Ectodermal cell (in vitro differentiated cells): Measurements from ENCODE around the gene LAMB1.
"Not testable (repeated sequence)": the region's sequence is repeated elsewhere in the genome, so short reads cannot be mapped to it uniquely, and the experiment has no call there.

Source experiments
- H3K27ac ChIP-seq: 2 replicates; pipeline ENCODE4 v1.7.0; 2013; ENCODE audit warnings: mild to moderate bottlenecking, low read depth, low read length; ENCODE audit not compliant: insufficient read depth, poor library complexity, severe bottlenecking
- H3K27me3 ChIP-seq: 2 replicates; pipeline ENCODE4 v1.7.0; 2013; ENCODE audit warnings: mild to moderate bottlenecking, low read length; ENCODE audit not compliant: insufficient read depth, control insufficient read depth, poor library complexity, severe bottlenecking
- H3K36me3 ChIP-seq: one replicate; pipeline ENCODE4 v1.7.0; 2013; ENCODE audit warnings: low read length; ENCODE audit not compliant: control insufficient read depth, insufficient read depth
- H3K4me1 ChIP-seq: one replicate; pipeline ENCODE4 v1.7.0; 2013; ENCODE audit warnings: low read length; ENCODE audit not compliant: control insufficient read depth, insufficient read depth
- H3K4me3 ChIP-seq: 2 replicates; pipeline ENCODE4 v1.7.0; 2013; ENCODE audit warnings: low read depth, low read length, control low read depth; ENCODE audit not compliant: insufficient read depth
- H3K9me3 ChIP-seq: 2 replicates; pipeline ENCODE4 v1.7.0; 2013; ENCODE audit warnings: mild to moderate bottlenecking, low read length, moderate library complexity; ENCODE audit not compliant: control insufficient read depth
- WGBS, 2 experiments: methylation state at CpG; one replicate each; pipeline ENCODE4 v1.1.7; 2013; ENCODE audit warnings: missing lambda C conversion rate in 2 of 2; 5-methylcytosine and 5-hydroxymethylcytosine counted together

The LAMB1 gene

DNA sequence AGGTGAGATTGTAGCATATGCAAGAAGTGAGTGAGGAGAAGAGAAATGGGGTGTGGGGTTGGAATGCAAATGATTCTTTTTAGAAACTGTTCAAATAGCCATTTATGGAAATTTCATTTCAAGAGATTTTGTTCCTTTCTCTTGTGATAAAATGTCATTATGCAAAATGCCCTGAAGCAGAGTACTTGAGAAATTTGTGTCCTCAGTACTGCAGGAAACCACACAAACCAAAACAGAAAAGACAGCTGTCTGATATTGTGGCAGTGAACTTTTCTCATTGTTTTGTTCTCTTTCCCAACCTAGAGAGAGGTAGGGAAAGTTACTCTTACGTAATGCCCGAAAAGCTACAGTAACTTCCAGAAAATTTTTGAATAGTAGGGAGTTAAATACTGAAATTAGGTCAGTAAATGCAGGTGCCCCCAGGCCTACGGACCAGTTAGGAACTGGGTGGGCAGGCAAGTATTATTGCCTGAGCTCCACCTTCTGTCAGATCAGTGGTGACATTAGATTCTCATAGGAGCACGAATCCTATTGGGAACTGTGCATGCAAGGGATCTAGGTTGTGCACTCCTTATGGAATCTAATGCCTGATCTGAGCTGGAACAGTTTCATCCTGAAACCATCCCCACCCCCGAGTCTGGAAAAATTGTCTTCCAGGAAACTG is 78.0 kb downstream of the LAMB1 start:
- H3K27ac ChIP-seq: no peak overlapping the region
- WGBS, 2 experiments: 93 to 97% methylated on average over 5 of the region's 5 CpGs
- H3K4me1 ChIP-seq: no peaks in the 10 kb centered on the region
- no peaks in the 10 kb centered on the region for H3K27me3 ChIP-seq
- H3K4me3 ChIP-seq: no peak overlapping the region
- no peaks in the 10 kb centered on the region for H3K9me3 ChIP-seq
- H3K36me3 ChIP-seq: peaks cover 44% of the 10 kb centered on the region

DNA sequence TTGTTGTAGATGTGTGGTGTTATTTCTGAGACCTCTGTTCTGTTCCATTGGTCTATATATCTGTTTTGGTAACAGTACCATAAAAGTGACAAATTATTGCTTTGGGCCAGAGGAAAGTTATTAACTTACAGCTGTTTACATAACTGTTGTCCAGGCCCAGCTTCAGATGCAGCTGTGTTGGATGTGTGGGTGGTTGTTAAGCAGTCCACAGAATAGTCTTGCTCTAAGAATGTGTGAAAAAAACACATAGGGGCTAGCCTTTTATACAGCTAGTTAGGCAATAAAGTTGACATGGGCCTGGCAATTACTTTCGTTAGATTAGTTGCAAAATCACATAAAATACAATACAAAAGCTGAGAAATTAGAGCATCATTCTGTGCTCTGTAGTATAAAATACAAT is 80.1 kb downstream of the LAMB1 start:
- Histone ChIP-seq H3K27ac (no peak overlapping the region), H3K36me3 (peaks cover 36% of the 10 kb centered on the region)

DNA sequence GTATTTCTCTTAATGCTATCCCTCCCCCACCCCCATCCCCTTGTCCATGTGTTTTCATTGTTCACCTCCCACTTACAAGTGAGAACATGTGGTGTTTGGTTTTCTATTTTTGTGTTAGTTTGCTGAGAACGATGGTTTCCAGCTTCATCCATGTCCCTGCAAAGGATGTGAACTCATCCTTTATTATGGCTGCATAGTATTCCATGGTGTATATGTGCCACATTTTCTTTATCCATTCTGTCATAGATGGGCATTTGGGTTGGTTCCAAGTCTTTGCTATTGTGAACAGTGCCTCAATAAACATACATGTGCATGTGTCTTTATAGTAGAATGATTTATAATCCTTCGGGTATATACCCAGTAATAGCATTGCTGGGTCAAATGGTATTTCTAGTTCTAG is 81.1 kb downstream of the LAMB1 start:
- peaks cover 36% of the 10 kb centered on the region for H3K36me3 ChIP-seq
- not testable (repeated sequence) for H3K4me3 ChIP-seq

More for the DNA sequence above, 80.1 kb downstream of the LAMB1 start:
- no peaks in the 10 kb centered on the region for H3K4me1 ChIP-seq
- WGBS, 2 experiments: 88% methylated on average over 1 of the region's 1 CpG; no CpG with 5 or more reads in 1 of the 2 experiments
- H3K4me3 ChIP-seq: no peak overlapping the region
- no peaks in the 10 kb centered on the region for H3K9me3 ChIP-seq
- H3K27me3 ChIP-seq: no peaks in the 10 kb centered on the region

GRCh38 chr7:107920048-107920772 is 82.8 kb downstream of the LAMB1 start:
- H3K9me3 ChIP-seq: no peaks in the 10 kb centered on the region
- H3K4me1 ChIP-seq: no peaks in the 10 kb centered on the region
- no peak overlapping the region for H3K27ac ChIP-seq
- no peaks in the 10 kb centered on the region for H3K27me3 ChIP-seq
- WGBS, 2 experiments: 94 to 97% methylated on average over 1 of the region's 1 CpG
- H3K4me3 ChIP-seq: no peak overlapping the region
- peaks cover 29% of the 10 kb centered on the region for H3K36me3 ChIP-seq

More for the DNA sequence above, 81.1 kb downstream of the LAMB1 start:
- not testable (repeated sequence) for H3K27ac ChIP-seq, H3K9me3 ChIP-seq, H3K27me3 ChIP-seq, H3K4me1 ChIP-seq
- 40 to 66% methylated on average over 1 to 2 of the region's 2 CpGs for WGBS, 2 experiments

DNA sequence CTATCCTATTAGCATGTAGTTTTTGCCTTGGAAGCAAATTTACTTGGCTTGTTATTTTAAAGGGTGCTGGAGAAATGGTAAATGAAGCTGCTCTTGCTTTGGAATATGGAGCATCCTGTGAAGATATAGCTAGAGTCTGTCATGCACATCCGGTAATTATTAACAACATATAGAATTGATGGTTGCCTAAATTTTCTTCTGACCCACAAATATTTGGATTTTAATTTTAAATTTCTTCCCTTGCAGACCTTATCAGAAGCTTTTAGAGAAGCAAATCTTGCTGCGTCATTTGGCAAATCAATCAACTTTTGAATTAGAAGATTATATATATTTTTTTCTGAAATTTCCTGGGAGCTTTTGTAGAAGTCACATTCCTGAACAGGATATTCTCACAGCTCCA is 84.0 kb downstream of the LAMB1 start:
- H3K36me3 ChIP-seq: peaks cover 29% of the 10 kb centered on the region
- H3K27ac ChIP-seq: no peak overlapping the region
- H3K4me3 ChIP-seq: no peak overlapping the region
- H3K4me1 ChIP-seq: no peaks in the 10 kb centered on the region
- no peaks in the 10 kb centered on the region for H3K9me3 ChIP-seq
- WGBS, 2 experiments: 100% methylated on average over 1 of the region's 2 CpGs
- no peaks in the 10 kb centered on the region for H3K27me3 ChIP-seq

DNA sequence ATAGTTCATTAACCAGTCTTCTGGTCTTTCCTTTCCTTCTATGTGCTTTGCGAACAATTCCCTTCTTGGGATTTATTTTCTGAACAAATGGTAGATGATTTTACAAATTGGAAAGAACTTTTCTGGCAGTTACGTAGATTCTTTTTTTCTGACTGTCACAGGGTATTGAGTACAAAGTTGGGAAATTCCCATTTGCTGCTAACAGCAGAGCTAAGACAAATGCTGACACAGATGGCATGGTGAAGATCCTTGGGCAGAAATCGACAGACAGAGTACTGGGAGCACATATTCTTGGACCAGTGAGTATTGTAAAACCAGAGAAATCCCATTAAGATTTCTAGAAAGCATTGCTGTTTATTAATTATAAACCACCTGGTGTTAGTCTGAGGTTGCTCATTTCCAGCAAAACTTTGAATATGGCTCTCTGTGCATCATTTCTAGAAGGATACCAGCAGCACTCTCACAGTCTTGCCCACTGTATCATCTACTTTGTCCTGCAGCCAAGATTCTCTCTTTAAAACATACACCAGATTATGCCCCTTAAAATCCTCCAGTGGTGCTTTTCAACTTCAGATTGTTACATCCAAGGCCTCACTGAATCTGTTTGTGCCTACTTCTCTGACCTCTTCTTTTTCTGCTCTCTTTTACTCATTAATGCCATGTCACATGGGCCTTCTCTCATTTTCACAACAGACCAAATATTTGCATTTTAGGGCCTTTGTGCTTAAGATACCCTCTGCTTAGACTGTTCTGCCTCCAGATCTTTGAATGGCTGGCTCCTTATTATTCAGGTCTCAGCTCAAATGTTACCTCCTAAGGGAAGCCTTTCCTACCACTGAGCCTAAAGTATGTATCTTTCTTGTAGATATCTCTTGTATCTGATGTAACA is 85.0 kb downstream of the LAMB1 start:
- no peaks in the 10 kb centered on the region for H3K27me3 ChIP-seq
- H3K4me3 ChIP-seq: no peak overlapping the region
- H3K27ac ChIP-seq: no peak overlapping the region
- H3K9me3 ChIP-seq: no peaks in the 10 kb centered on the region
- 94 to 95% methylated on average over 3 of the region's 3 CpGs for WGBS, 2 experiments
- peaks cover 24% of the 10 kb centered on the region for H3K36me3 ChIP-seq
- H3K4me1 ChIP-seq: no peaks in the 10 kb centered on the region

DNA sequence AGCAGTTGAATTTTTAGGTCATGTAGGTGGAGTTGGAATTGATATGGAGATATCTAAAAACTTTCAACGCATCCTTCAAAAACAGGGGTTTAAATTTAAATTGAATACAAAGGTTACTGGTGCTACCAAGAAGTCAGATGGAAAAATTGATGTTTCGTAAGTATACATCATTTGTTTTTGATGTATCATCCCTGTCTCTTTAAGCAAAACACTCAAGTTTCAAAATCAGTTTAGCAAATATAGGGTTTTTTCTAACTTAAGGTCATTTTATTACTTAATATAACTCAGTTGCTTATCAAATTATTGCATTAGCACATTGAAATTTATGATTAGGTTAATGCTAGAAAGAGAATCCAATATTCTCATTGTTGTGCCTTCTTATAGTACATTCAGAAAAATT is 87.4 kb downstream of the LAMB1 start:
- no peak overlapping the region for H3K27ac ChIP-seq
- no peaks in the 10 kb centered on the region for H3K4me1 ChIP-seq
- no peak overlapping the region for H3K4me3 ChIP-seq
- no peaks in the 10 kb centered on the region for H3K27me3 ChIP-seq
- 94 to 100% methylated on average over 1 of the region's 2 CpGs for WGBS, 2 experiments
- H3K9me3 ChIP-seq: no peaks in the 10 kb centered on the region
- peaks cover 16% of the 10 kb centered on the region for H3K36me3 ChIP-seq

GRCh38 chr7:107914831-107915230 is 88.1 kb downstream of the LAMB1 start:
- H3K9me3 ChIP-seq: no peaks in the 10 kb centered on the region
- peaks cover 16% of the 10 kb centered on the region for H3K36me3 ChIP-seq
- H3K4me1 ChIP-seq: no peaks in the 10 kb centered on the region
- H3K27ac ChIP-seq: no peak overlapping the region
- H3K4me3 ChIP-seq: no peak overlapping the region
- H3K27me3 ChIP-seq: no peaks in the 10 kb centered on the region
- 79 to 91% methylated on average over 1 of the region's 1 CpG for WGBS, 2 experiments

GRCh38 chr7:107913851-107914250 is 89.1 kb downstream of the LAMB1 start:
- no peaks in the 10 kb centered on the region for H3K9me3 ChIP-seq
- H3K4me1 ChIP-seq: no peaks in the 10 kb centered on the region
- no peaks in the 10 kb centered on the region for H3K27me3 ChIP-seq
- peaks cover 22% of the 10 kb centered on the region for H3K36me3 ChIP-seq
- H3K27ac ChIP-seq: no peak overlapping the region
- no peak overlapping the region for H3K4me3 ChIP-seq
- 100% methylated on average over 1 of the region's 2 CpGs; no CpG with 5 or more reads in 1 of the 2 experiments for WGBS, 2 experiments

DNA sequence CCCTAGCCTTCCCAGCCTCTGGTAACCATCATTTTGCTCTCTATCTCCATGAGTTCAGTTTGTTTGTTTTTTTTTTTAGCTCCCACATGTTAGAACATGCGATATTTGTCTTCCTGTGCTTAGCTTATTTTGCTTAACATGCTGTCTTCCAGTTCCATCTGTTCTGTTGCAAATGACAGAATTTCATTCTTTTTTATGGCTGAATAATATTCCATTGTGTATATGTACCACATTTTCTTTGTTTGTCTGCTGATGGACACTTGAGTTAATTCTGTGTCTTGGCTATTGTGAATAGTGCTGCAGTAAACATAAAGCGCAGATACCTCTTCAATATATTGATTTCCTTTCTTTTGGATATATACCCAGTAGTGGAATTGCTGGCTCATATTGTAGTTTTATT is 91.0 kb downstream of the LAMB1 start:
- Histone ChIP-seq H3K27ac (no peak overlapping the region), H3K4me1 (no peaks in the 10 kb centered on the region), H3K36me3 (peaks cover 23% of the 10 kb centered on the region), H3K4me3 (no peak overlapping the region), H3K9me3 (no peaks in the 10 kb centered on the region), H3K27me3 (no peaks in the 10 kb centered on the region)
- 77 to 94% methylated on average over 1 to 2 of the region's 2 CpGs for WGBS, 2 experiments
